Common myeloid progenitor, CD34-positive (primary cell): Measurements from ENCODE around the gene CXCL3.

Experiments used
- CTCF ChIA-PET: fragments of 350-600 bp; sonication (Branson Sonifier 250); formaldehyde crosslinking; loops from one replicate; lab custom pipeline; 2021; ENCODE audit warnings: antibody characterized with exemption; lab: Charles Lee
- POLR2A ChIA-PET: fragments of 350-600 bp; sonication (Branson Sonifier 250); formaldehyde crosslinking; loops from one replicate; lab custom pipeline; 2021; ENCODE audit warnings: antibody characterized with exemption; lab: Charles Lee
- DNase-seq, 3 donors: peaks; one replicate each; pipeline versions ENCODE4 v3.0.0 to v3.0.0-alpha.2; 2013
- H3K27ac ChIP-seq, 2 experiments: 1 replicate in 1 of 2; 2 replicates in 1 of 2; pipeline ENCODE4 v1.7.0; 2013; ENCODE audit warnings: inconsistent platforms in 2 of 2, low read length in 2 of 2, mild to moderate bottlenecking in 2 of 2, low read depth in 1 of 2, moderate library complexity in 1 of 2; ENCODE audit not compliant: severe bottlenecking in 2 of 2, insufficient read depth in 1 of 2, poor library complexity in 1 of 2
- H3K27me3 ChIP-seq, 5 experiments: replicated peaks in 2 of 5; 1 replicate in 3 of 5; 2 replicates in 2 of 5; pipeline versions ENCODE4 v1.6.1 to v1.7.0; 2013; ENCODE audit warnings: low read length in 4 of 5, mild to moderate bottlenecking in 2 of 5, moderate library complexity in 2 of 5, inconsistent platforms in 1 of 5; ENCODE audit not compliant: insufficient read depth in 5 of 5, control insufficient read depth in 4 of 5
- H3K36me3 ChIP-seq, 4 experiments: 1 replicate in 2 of 4; 2 replicates in 2 of 4; pipeline versions ENCODE4 v1.6.1 to v1.7.0; 2013; ENCODE audit warnings: low read length in 3 of 4, control low read depth in 1 of 4, mild to moderate bottlenecking in 1 of 4; ENCODE audit not compliant: control insufficient read depth in 4 of 4, insufficient read depth in 4 of 4
- H3K4me1 ChIP-seq, 4 experiments: 1 replicate in 3 of 4; 2 replicates in 1 of 4; pipeline versions ENCODE4 v1.6.1 to v1.7.1; 2013; ENCODE audit warnings: low read length in 3 of 4, mild to moderate bottlenecking in 3 of 4, control low read depth in 1 of 4, inconsistent platforms in 1 of 4, moderate library complexity in 1 of 4; ENCODE audit not compliant: control insufficient read depth in 4 of 4, insufficient read depth in 4 of 4; ENCODE audit errors: control extremely low read depth in 1 of 4
- H3K4me3 ChIP-seq, 7 experiments: 1 replicate in 4 of 7; 2 replicates in 3 of 7; pipeline versions ENCODE4 v1.5.1 to v1.7.0; 2013; ENCODE audit warnings: mild to moderate bottlenecking in 7 of 7, low read length in 6 of 7, moderate library complexity in 6 of 7, inconsistent platforms in 2 of 7, low read depth in 2 of 7, control low read depth in 1 of 7; ENCODE audit not compliant: insufficient read depth in 4 of 7, control insufficient read depth in 1 of 7; ENCODE audit errors: extremely low read depth in 1 of 7
- H3K9me3 ChIP-seq, 5 experiments: 1 replicate in 4 of 5; 2 replicates in 1 of 5; pipeline versions ENCODE4 v1.6.1 to v1.7.1; 2013; ENCODE audit warnings: low read length in 4 of 5, mild to moderate bottlenecking in 2 of 5, inconsistent platforms in 1 of 5, low read depth in 1 of 5, moderate library complexity in 1 of 5; ENCODE audit not compliant: control insufficient read depth in 4 of 5, insufficient read depth in 2 of 5; ENCODE audit errors: control extremely low read depth in 1 of 5
- WGBS: methylation state at CpG from one replicate; pipeline ENCODE4 v1.1.5; 2013; ENCODE audit not compliant: insufficient coverage; 5-methylcytosine and 5-hydroxymethylcytosine counted together

CXCL3 gene

DNA sequence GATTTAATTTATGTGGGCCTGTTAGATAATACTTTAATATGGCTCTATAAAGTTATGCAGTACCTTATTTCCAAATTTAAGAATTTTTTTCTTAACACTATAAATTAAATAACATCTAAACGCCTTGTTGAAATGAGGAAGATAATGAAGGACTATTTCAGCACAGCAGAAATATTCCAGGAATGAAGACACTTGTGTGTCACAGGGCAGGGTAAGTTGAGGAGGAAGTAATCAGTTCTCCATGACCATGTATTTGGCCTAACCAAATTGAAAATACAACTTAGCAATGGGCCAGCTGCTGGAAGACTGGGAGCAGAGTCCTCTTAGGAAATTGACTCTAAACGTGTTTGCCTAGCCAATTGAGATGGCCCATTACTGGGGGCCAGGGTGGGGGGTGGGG lies 16.9 kb downstream of the CXCL3 start:
- no peak for DNase-seq
- Histone ChIP-seq H3K4me3 (no peak overlapping the region), H3K9me3 (peaks cover 0 to 2% (median 0%) of the 10 kb centered on the region in 5 experiments), H3K4me1 (peaks cover 2 to 6% (median 6%) of the 10 kb centered on the region in 4 experiments), H3K27me3 (no peaks in the 10 kb centered on the region), H3K27ac (no peak overlapping the region), H3K36me3 (no peaks in the 10 kb centered on the region)
- no CpG with 5 or more reads among the region's 2 CpGs for WGBS
- ChIA-PET POLR2A (no interaction called here), CTCF (interaction anchor here (1.0 to 1.6 kb wide), 4 partner anchors 10 to 76 kb away, joined by 3 read pairs; no protein-coding TSS in a partner anchor)

DNA sequence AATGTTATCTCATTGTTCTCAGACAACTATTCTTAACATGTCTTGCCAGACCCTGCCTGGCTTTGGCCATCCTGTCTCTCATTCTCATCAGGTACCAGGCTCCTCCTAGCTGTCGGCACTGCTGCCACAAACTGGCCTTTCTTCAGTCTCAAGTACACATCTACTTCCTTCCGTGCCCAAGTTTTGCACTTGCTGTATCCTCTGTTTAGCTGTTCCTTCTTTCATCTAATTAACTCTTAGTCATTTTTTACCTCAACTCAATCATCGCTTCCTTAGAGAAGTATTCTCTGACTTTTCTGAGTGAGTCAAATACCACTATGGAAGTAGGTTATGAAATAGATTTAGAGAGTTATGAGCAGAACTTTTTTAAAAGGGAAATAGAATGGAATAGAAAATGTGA lies 19.7 kb downstream of the CXCL3 start:
- ChIA-PET CTCF (interaction anchor here (1.0 to 1.4 kb wide), 6 partner anchors 11 to 288 kb away, joined by 3 to 6 read pairs (median 3); no protein-coding TSS in a partner anchor), POLR2A (interaction anchor here (0.6 kb wide), 1 partner anchor 80 kb away, joined by 4 read pairs; the partner anchor contains the start of gene CXCL2)
- WGBS, result 0% methylated on average over 1 of the region's 3 CpGs
- no peaks in the 10 kb centered on the region for H3K9me3 ChIP-seq
- H3K27ac ChIP-seq, result no peak overlapping the region
- peaks cover 10 to 24% (median 12%) of the 10 kb centered on the region in 4 experiments for H3K4me1 ChIP-seq
- no peaks in the 10 kb centered on the region for H3K36me3 ChIP-seq
- no peaks in the 10 kb centered on the region for H3K27me3 ChIP-seq
- peak; percentile 37 to 90 (median 83) for DNase-seq
- H3K4me3 ChIP-seq, result no peak overlapping the region

DNA sequence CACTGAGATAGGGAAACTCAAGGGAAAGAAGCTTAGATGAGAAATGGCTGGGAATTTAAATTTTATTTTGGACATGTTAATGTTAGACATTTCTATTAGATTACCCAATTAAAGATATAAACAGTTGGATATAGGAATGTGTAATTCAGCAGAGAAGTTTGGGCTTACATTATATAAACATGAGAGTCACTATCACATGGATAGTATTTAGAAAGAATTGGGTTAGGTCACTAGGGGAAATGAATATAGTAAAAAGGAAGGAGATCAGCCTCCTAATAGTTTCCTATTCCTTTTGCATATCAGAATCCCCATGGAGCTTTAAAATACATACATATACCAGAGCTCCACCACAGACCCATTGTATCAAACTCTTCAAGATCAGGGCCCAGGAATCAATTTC lies 20.4 kb downstream of the CXCL3 start:
- Histone ChIP-seq H3K27ac (no peak overlapping the region), H3K4me3 (no peak overlapping the region), H3K4me1 (peaks cover 10 to 30% (median 12%) of the 10 kb centered on the region in 4 experiments), H3K36me3 (no peaks in the 10 kb centered on the region), H3K27me3 (no peaks in the 10 kb centered on the region), H3K9me3 (no peaks in the 10 kb centered on the region)
- CTCF ChIA-PET, result interaction anchor here (0.8 to 1.4 kb wide), 8 partner anchors 11 to 288 kb away, joined by 3 to 6 read pairs (median 3); partner anchors contain the start of gene CXCL3
- no peak for DNase-seq
- POLR2A ChIA-PET, result interaction anchor here (0.6 kb wide), 1 partner anchor 81 kb away, joined by 4 read pairs; the partner anchor contains the start of gene CXCL2

DNA sequence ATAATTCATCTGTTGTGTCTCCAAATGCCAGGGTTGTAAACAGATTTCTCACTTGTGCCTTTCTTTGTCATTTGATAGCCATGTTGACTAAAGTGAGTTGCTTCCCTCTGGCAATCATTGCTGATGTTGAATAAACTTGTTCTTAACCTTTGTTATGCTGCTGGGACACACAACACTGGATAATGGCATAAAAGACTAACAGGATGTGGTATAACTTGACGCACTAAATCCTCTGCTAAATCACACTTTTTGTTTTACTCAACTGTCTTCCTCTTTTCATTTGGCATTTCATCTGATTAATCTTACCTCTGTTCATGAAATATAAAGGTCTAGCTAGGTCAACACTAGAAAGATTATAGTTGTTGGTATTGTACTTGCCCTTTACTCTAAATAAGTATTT lies 22.4 kb downstream of the CXCL3 start:
- peak overlapping the region in 1 of 2 experiments; percentile 44 for H3K27ac ChIP-seq
- H3K4me1 ChIP-seq, result peaks cover 10 to 30% (median 12%) of the 10 kb centered on the region in 4 experiments
- POLR2A ChIA-PET, result no interaction called here
- no peaks in the 10 kb centered on the region for H3K36me3 ChIP-seq
- no peaks in the 10 kb centered on the region for H3K27me3 ChIP-seq
- CTCF ChIA-PET, result interaction anchor here (0.7 to 2.6 kb wide), 4 partner anchors 9 to 82 kb away, joined by 3 to 9 read pairs (median 4); partner anchors contain the start of genes CXCL2 and PF4
- peak; percentile 41 to 95 (median 86) for DNase-seq
- no CpG with 5 or more reads among the region's 1 CpG for WGBS
- H3K4me3 ChIP-seq, result no peak overlapping the region
- no peaks in the 10 kb centered on the region for H3K9me3 ChIP-seq

DNA sequence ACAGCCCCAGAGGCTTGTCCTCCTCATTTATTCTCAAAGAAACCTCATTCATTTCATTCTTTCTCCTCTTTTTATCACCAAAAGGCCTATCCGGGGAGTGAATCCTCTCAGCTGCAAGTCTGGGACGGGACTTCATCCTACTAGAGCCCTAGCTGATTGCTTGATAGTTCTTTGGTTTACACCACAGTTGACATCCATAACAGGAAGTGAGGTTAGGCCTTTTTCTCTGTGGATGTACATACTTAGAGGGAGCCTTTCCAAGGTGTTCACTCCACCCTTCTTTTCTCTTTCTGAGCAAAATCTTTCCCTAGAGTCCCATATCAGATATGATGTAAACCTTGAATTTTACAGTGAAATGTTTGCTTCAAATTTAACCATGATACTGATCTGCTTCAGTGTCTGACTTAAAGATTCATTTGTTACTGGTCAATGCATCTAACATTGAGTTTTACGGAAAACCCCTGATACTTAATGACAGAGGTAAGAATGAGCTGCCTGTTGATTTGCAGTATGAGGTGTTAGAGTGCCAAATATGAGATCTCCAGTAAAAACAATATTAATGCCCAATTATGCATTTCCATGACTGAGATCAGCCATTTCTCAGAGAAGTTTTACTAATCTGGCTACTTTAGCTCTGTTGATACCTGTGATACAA lies 23.2 kb downstream of the CXCL3 start:
- Histone ChIP-seq H3K27ac (peak overlapping the region in 1 of 2 experiments; percentile 44), H3K9me3 (no peaks in the 10 kb centered on the region), H3K4me3 (no peak overlapping the region), H3K27me3 (no peaks in the 10 kb centered on the region), H3K4me1 (peaks cover 10 to 30% (median 12%) of the 10 kb centered on the region in 4 experiments), H3K36me3 (no peaks in the 10 kb centered on the region)
- POLR2A ChIA-PET, result interaction anchor here (0.6 kb wide), 1 partner anchor 10 kb away, joined by 4 read pairs; no protein-coding TSS in a partner anchor
- 100% methylated on average over 3 of the region's 3 CpGs for WGBS
- CTCF ChIA-PET, result interaction anchor here (1.2 to 2.6 kb wide), 4 partner anchors 9 to 34 kb away, joined by 4 to 9 read pairs (median 4); partner anchors contain the start of genes CXCL3 and PF4
- no peak for DNase-seq

DNA sequence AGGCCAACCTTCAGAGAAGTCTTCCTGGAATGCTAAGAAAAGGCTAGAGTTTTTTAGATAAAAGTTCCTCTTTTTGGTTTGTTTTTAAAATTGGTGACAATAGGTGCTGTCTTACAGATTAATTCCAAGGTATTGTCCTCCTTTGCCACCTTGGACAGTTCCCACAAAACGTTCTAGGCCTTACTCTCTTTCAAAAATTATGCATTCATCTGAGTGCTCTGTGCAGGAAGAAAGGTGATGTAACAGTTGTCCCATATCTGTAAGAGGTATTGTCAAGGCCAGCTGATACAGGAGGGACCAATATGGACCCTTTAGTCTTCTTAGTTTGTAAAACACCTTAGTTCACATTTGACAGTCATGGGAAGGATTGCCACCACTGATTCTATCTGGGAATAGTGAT lies 24.2 kb downstream of the CXCL3 start:
- Histone ChIP-seq H3K4me1 (peaks cover 10 to 30% (median 12%) of the 10 kb centered on the region in 4 experiments), H3K9me3 (no peaks in the 10 kb centered on the region), H3K27ac (no peak overlapping the region), H3K4me3 (no peak overlapping the region), H3K36me3 (no peaks in the 10 kb centered on the region), H3K27me3 (no peaks in the 10 kb centered on the region)
- WGBS, result no CpG with 5 or more reads among the region's 1 CpG
- DNase-seq, result peak in 1 of 3 donors; percentile 52
- ChIA-PET CTCF (interaction anchor here (1.2 to 2.6 kb wide), 5 partner anchors 9 to 34 kb away, joined by 3 to 9 read pairs (median 4); partner anchors contain the start of genes CXCL3 and PF4), POLR2A (no interaction called here)

DNA sequence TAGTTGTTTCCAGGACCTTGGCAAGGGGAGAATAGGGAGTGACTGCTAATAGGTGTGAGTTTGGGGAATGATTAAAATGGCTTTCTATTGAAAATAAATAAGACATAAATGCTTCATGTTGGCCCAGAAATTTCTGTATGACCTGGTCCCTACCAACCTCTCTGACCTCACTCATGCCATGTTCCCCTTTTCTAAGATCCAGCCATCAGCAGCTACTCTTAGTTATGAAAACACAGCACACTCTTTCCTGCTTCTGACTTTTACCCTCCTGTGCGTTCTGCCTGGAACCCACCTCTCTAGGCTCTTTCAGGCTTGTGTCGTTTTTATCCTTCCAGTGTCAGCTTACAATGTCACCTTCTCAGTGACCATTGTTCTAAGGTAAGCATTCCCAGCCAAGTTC lies 25.2 kb downstream of the CXCL3 start:
- CTCF ChIA-PET, result interaction anchor here (1.2 to 1.5 kb wide), 2 partner anchors 13 to 14 kb away, joined by 3 read pairs; partner anchors contain the start of gene CXCL5
- Histone ChIP-seq H3K4me1 (peaks cover 5 to 25% (median 10%) of the 10 kb centered on the region in 4 experiments), H3K4me3 (no peak overlapping the region), H3K27me3 (no peaks in the 10 kb centered on the region), H3K27ac (no peak overlapping the region), H3K9me3 (no peaks in the 10 kb centered on the region), H3K36me3 (no peaks in the 10 kb centered on the region)
- POLR2A ChIA-PET, result no interaction called here
- DNase-seq, result peak in 1 of 3 donors; percentile 40
- WGBS, result 90% methylated on average over 2 of the region's 2 CpGs
